Central memory CD8-positive, alpha-beta T cell (primary cell): ENCODE results near the gene CHD9.
"Not testable (repeated sequence)": the region's sequence is repeated elsewhere in the genome, so short reads cannot be mapped to it uniquely, and the experiment has no call there.

Source experiments
- ATAC-seq: fragments of 150-1000 bp; cut with Tn5 transposase; replicated peaks from 2 replicates; pipeline ENCODE4 v1.10.0; 2022; ENCODE audit warnings: mild to moderate bottlenecking, moderate FRiP score, moderate number of reproducible peaks; ENCODE audit not compliant: poor library complexity, severe bottlenecking; ENCODE audit errors: extremely low read depth
- DNase-seq, 2 donors: peaks; one replicate each; pipeline ENCODE4 v3.0.0; 2021; ENCODE audit warnings: low spot score in 2 of 2
- H3K27ac Mint-ChIP-seq: one replicate; pipeline ENCODE4 v1.8.0; 2022; ENCODE audit warnings: low read depth, mild to moderate bottlenecking, moderate library complexity, mixed read lengths
- H3K27me3 Mint-ChIP-seq: one replicate; pipeline ENCODE4 v1.8.0; 2022; ENCODE audit warnings: mixed read lengths
- H3K36me3 Mint-ChIP-seq: one replicate; pipeline ENCODE4 v1.8.0; 2022; ENCODE audit warnings: mild to moderate bottlenecking, moderate library complexity, mixed read lengths; ENCODE audit not compliant: insufficient read depth
- H3K4me1 Mint-ChIP-seq: one replicate; pipeline ENCODE4 v1.8.0; 2022; ENCODE audit warnings: mixed read lengths
- H3K4me3 Mint-ChIP-seq: one replicate; pipeline ENCODE4 v1.8.0; 2022; ENCODE audit warnings: mild to moderate bottlenecking, moderate library complexity, mixed read lengths
- H3K9me3 Mint-ChIP-seq: one replicate; pipeline ENCODE4 v1.8.0; 2022; ENCODE audit warnings: mixed read lengths

CHD9 gene

GRCh38 chr16:53185741-53186140 is 130.9 kb downstream of the CHD9 start:
- not testable (repeated sequence) for H3K9me3 Mint-ChIP-seq, H3K36me3 Mint-ChIP-seq, ATAC-seq, H3K27me3 Mint-ChIP-seq, H3K27ac Mint-ChIP-seq, DNase-seq, H3K4me3 Mint-ChIP-seq, H3K4me1 Mint-ChIP-seq

GRCh38 chr16:53187775-53188174 is 133.0 kb downstream of the CHD9 start:
- H3K27me3 Mint-ChIP-seq = no peaks in the 10 kb centered on the region
- H3K27ac Mint-ChIP-seq = peak overlapping the region; percentile 2
- ATAC-seq (no peak), DNase-seq (no peak)
- no peak overlapping the region for H3K4me3 Mint-ChIP-seq
- peaks cover 5% of the 10 kb centered on the region for H3K36me3 Mint-ChIP-seq
- peaks cover 5% of the 10 kb centered on the region for H3K9me3 Mint-ChIP-seq
- peaks cover 13% of the 10 kb centered on the region for H3K4me1 Mint-ChIP-seq

GRCh38 chr16:53191413-53191812 is 136.6 kb downstream of the CHD9 start:
- H3K4me3 Mint-ChIP-seq = no peak overlapping the region
- H3K4me1 Mint-ChIP-seq = peaks cover 18% of the 10 kb centered on the region
- ATAC-seq = no peak
- H3K27ac Mint-ChIP-seq = peak overlapping the region; percentile 13
- H3K9me3 Mint-ChIP-seq = no peaks in the 10 kb centered on the region
- no peaks in the 10 kb centered on the region for H3K27me3 Mint-ChIP-seq
- DNase-seq = no peak
- H3K36me3 Mint-ChIP-seq = peaks cover 4% of the 10 kb centered on the region

- peaks cover 4% of the 10 kb centered on the region for H3K36me3 Mint-ChIP-seq
- ATAC-seq = no peak
Observed at GRCh38 chr16:53198933-53199332, 144.1 kb downstream of the CHD9 start.

GRCh38 chr16:53201900-53202299 is 147.1 kb downstream of the CHD9 start:
- Mint-ChIP-seq H3K4me1 (peaks cover 11% of the 10 kb centered on the region), H3K27me3 (no peaks in the 10 kb centered on the region), H3K36me3 (peaks cover 4% of the 10 kb centered on the region), H3K27ac (peak overlapping the region; percentile 29), H3K4me3 (no peak overlapping the region), H3K9me3 (no peaks in the 10 kb centered on the region)
- DNase-seq = no peak
- no peak for ATAC-seq

More at GRCh38 chr16:53198933-53199332, 144.1 kb downstream of the CHD9 start:
- no peak for DNase-seq
- Mint-ChIP-seq H3K27me3 (no peaks in the 10 kb centered on the region), H3K4me3 (no peak overlapping the region), H3K27ac (no peak overlapping the region), H3K4me1 (peaks cover 10% of the 10 kb centered on the region), H3K9me3 (no peaks in the 10 kb centered on the region)

- Mint-ChIP-seq H3K27ac (peak overlapping the region; percentile 29), H3K36me3 (peaks cover 6% of the 10 kb centered on the region), H3K4me1 (peaks cover 11% of the 10 kb centered on the region), H3K9me3 (no peaks in the 10 kb centered on the region), H3K4me3 (no peak overlapping the region), H3K27me3 (no peaks in the 10 kb centered on the region)
- DNase-seq (no peak), ATAC-seq (no peak)
Observed at GRCh38 chr16:53202398-53202797, 147.6 kb downstream of the CHD9 start.

GRCh38 chr16:53207810-53208752 is 153.3 kb downstream of the CHD9 start:
- no peaks in the 10 kb centered on the region for H3K27me3 Mint-ChIP-seq
- H3K9me3 Mint-ChIP-seq = no peaks in the 10 kb centered on the region
- peaks cover 22% of the 10 kb centered on the region for H3K4me1 Mint-ChIP-seq
- H3K36me3 Mint-ChIP-seq = peaks cover 4% of the 10 kb centered on the region
- H3K27ac Mint-ChIP-seq = peak overlapping the region; percentile 49
- ATAC-seq (peak; percentile 36), DNase-seq (no peak)
- peak overlapping the region; percentile 65 for H3K4me3 Mint-ChIP-seq

GRCh38 chr16:53209429-53209828 is 154.6 kb downstream of the CHD9 start:
- Mint-ChIP-seq H3K4me1 (peaks cover 23% of the 10 kb centered on the region), H3K27me3 (no peaks in the 10 kb centered on the region), H3K36me3 (peaks cover 3% of the 10 kb centered on the region), H3K4me3 (no peak overlapping the region), H3K27ac (no peak overlapping the region), H3K9me3 (no peaks in the 10 kb centered on the region)
- ATAC-seq (no peak), DNase-seq (no peak)

GRCh38 chr16:53209877-53210276 is 155.1 kb downstream of the CHD9 start:
- DNase-seq = no peak
- Mint-ChIP-seq H3K27ac (no peak overlapping the region), H3K4me1 (peaks cover 21% of the 10 kb centered on the region)

GRCh38 chr16:53211253-53211652 is 156.5 kb downstream of the CHD9 start:
- Mint-ChIP-seq H3K27ac (peak overlapping the region; percentile 41), H3K4me3 (no peak overlapping the region), H3K9me3 (no peaks in the 10 kb centered on the region), H3K36me3 (peaks cover 3% of the 10 kb centered on the region), H3K27me3 (no peaks in the 10 kb centered on the region), H3K4me1 (peaks cover 29% of the 10 kb centered on the region)
- ATAC-seq (no peak), DNase-seq (no peak)

More at GRCh38 chr16:53209877-53210276, 155.1 kb downstream of the CHD9 start:
- Mint-ChIP-seq H3K27me3 (no peaks in the 10 kb centered on the region), H3K4me3 (no peak overlapping the region), H3K9me3 (no peaks in the 10 kb centered on the region), H3K36me3 (peaks cover 3% of the 10 kb centered on the region)
- no peak for ATAC-seq

- H3K36me3 Mint-ChIP-seq = no peaks in the 10 kb centered on the region
Observed at GRCh38 chr16:53212893-53213223, 158.1 kb downstream of the CHD9 start.

GRCh38 chr16:53213542-53213941 is 158.8 kb downstream of the CHD9 start:
- DNase-seq (no peak), ATAC-seq (no peak)
- H3K27ac Mint-ChIP-seq = peak overlapping the region; percentile 7
- H3K4me3 Mint-ChIP-seq = no peak overlapping the region
- no peaks in the 10 kb centered on the region for H3K9me3 Mint-ChIP-seq
- no peaks in the 10 kb centered on the region for H3K36me3 Mint-ChIP-seq
- no peaks in the 10 kb centered on the region for H3K27me3 Mint-ChIP-seq
- H3K4me1 Mint-ChIP-seq = peaks cover 20% of the 10 kb centered on the region

More at GRCh38 chr16:53212893-53213223, 158.1 kb downstream of the CHD9 start:
- Mint-ChIP-seq H3K4me3 (no peak overlapping the region), H3K4me1 (peaks cover 27% of the 10 kb centered on the region), H3K27ac (peak overlapping the region; percentile 7), H3K9me3 (no peaks in the 10 kb centered on the region), H3K27me3 (no peaks in the 10 kb centered on the region)
- ATAC-seq (no peak), DNase-seq (no peak)

GRCh38 chr16:53216798-53217197 is 162.0 kb downstream of the CHD9 start:
- ATAC-seq = no peak
- H3K4me1 Mint-ChIP-seq = peaks cover 15% of the 10 kb centered on the region
- no peaks in the 10 kb centered on the region for H3K27me3 Mint-ChIP-seq
- no peak overlapping the region for H3K27ac Mint-ChIP-seq
- no peaks in the 10 kb centered on the region for H3K9me3 Mint-ChIP-seq
- no peak for DNase-seq
- no peak overlapping the region for H3K4me3 Mint-ChIP-seq
- H3K36me3 Mint-ChIP-seq = no peaks in the 10 kb centered on the region
